GM11168 (cell line): ENCODE data around the gene METTL16.
"Not testable (repeated sequence)": the region's sequence is repeated elsewhere in the genome, so short reads cannot be mapped to it uniquely, and the experiment has no call there.

Experiments
- in situ Hi-C: fragments of 300-500 bp; cut with MboI; formaldehyde crosslinking; loops from one replicate; pipeline ENCODE4 v1.12.0; 2022; ENCODE audit warnings: low sequenced_read_pairs; ENCODE audit not compliant: unreplicated experiment

Gene METTL16, protein sequence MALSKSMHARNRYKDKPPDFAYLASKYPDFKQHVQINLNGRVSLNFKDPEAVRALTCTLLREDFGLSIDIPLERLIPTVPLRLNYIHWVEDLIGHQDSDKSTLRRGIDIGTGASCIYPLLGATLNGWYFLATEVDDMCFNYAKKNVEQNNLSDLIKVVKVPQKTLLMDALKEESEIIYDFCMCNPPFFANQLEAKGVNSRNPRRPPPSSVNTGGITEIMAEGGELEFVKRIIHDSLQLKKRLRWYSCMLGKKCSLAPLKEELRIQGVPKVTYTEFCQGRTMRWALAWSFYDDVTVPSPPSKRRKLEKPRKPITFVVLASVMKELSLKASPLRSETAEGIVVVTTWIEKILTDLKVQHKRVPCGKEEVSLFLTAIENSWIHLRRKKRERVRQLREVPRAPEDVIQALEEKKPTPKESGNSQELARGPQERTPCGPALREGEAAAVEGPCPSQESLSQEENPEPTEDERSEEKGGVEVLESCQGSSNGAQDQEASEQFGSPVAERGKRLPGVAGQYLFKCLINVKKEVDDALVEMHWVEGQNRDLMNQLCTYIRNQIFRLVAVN

DNA sequence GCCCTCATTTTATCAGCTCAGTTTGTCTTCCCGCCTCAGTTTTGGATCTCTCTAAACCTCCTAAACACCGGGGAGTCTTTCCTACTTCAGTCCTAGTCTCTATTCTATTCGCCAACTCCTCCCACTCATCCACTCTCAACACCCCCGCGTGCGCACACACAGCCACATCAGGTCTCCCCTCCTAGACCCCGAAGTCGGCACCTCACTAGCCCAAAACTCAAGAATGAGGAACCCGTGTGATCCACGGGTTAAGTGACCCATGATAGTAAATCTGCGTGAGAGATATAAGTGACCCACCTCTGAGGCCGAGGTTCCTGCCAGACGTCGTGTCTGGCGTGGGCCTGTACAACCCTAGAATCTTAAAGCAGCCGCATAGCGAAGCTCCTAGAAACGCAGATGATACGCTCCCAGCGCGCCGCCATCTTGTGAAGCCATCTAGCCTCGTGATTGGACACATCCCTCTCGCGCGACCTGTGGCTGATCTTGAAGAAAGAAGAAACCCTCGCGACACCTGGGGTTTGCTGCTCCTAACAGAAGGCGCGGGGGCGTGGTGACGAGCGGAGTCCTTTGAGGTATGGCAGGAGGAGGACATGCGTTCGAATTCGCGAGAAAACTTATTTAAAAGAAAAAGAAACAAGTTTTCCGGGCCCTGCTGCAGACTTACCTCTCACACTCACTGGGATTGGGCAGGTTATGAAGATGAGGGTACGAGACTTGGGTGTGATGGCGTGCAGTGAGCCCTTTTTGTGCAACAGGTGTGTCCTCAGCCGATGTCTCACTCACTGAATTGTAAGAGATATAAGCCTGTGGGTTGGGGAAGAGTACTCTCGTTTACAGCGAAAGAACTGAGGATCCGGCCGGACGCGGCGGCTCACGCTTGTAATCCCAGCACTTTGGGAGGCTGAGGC lies at the start of gene METTL16:
METTL16 (minus strand) TSS at position 427 of the 908 bp plus-strand sequence. CDS start 9,557 bp downstream, outside the sequence.
- in situ Hi-C loops, result no loop called here

GRCh38 chr17:2560658-2561057 lies 49.0 kb upstream of the METTL16 start:
- in situ Hi-C loops, result no loop called here

GRCh38 chr17:2551928-2552327 lies 40.2 kb upstream of the METTL16 start:
- in situ Hi-C loops, result no loop called here

GRCh38 chr17:2551493-2551892 lies 39.8 kb upstream of the METTL16 start:
- in situ Hi-C loops, result no loop called here

DNA sequence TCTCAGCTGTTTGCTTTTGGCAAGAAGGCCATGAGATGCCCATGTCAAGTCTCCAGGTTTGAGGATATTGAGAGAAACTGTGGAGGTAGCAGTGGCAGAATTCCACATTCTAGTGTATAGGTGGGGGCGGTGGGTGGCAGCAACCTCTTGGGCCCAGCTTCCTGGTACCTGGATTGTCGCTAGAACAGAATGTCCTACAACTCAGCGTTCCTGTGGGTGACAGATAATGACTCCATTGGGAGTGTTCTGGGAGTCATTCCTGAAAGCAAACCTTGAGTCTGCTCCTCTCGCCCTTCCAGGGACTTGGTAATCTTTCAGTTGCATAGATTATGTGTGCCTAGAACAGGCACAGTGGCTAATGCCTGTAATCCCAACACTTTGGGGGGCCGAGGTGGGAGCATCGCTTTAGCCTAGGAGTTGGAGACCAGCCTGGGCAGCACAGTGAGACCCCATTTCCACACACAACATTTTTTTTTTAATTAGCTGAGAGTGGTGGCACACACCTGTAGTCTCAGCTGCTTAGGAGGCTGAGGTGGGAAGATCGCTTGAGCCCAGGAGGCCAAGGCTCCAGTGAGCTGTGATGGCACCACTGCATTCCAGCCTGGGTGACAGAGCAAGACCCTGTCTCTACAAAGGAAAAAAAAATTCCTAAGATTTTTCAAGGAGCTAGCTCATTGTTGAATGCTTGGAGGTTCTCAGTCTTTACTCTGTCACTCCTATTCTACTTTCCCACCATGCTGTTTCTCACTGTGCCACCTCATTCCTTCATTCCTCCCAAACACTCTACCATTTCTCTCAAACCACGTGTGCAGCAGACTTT lies 37.9 kb upstream of the METTL16 start:
- in situ Hi-C loops, result no loop called here

DNA sequence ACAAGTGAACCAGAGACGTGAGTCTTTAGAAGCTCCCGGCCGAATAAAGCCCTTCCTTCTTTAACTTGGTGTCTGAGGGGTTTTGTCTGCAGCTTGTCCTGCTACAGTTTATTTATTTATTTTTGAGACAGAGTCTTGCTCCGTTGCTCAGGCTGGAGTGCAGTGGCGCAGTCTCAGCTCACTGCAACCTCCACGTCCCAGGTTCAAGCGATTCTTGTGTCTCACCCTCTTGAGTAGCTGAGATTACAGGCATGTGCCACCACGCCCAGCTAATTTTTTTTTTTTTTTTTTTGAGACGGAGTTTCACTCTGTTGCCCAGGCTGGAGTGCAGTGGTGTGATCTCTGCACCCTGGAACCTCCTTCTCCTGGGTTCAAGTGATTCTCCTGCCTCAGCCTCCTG lies 36.3 kb upstream of the METTL16 start:
- in situ Hi-C loops, result not testable (repeated sequence)

GRCh38 chr17:2547176-2547575 lies 35.5 kb upstream of the METTL16 start:
- in situ Hi-C loops, result no loop called here

DNA sequence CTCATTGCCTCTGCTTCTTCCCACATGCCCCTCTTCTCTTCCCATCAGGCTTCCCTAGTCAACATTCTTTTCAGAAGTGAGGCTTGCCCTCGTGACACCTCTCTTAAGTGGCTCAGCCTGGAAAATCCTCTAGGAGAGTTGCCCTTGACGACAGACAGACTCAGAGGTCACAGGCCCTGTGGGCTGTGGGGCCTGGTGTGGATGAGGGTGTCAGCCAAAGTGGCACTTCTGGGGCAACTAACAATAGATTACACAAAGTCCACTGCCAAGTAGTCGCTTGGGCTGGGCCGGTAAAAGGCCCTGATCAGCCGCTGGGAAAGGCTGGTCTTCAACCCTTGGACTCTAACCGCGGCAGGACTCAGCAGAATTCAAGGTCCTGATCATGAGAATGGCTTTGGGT lies 33.7 kb upstream of the METTL16 start:
- in situ Hi-C loops, result no loop called here

GRCh38 chr17:2542456-2542855 lies 30.8 kb upstream of the METTL16 start:
- in situ Hi-C loops, result no loop called here

- in situ Hi-C loops, result no loop called here
These were observed 30.4 kb upstream of the METTL16 start for GRCh38 chr17:2542056-2542455.

- in situ Hi-C loops, result not testable (repeated sequence)
These were observed 25.9 kb upstream of the METTL16 start for GRCh38 chr17:2537579-2537978.

DNA sequence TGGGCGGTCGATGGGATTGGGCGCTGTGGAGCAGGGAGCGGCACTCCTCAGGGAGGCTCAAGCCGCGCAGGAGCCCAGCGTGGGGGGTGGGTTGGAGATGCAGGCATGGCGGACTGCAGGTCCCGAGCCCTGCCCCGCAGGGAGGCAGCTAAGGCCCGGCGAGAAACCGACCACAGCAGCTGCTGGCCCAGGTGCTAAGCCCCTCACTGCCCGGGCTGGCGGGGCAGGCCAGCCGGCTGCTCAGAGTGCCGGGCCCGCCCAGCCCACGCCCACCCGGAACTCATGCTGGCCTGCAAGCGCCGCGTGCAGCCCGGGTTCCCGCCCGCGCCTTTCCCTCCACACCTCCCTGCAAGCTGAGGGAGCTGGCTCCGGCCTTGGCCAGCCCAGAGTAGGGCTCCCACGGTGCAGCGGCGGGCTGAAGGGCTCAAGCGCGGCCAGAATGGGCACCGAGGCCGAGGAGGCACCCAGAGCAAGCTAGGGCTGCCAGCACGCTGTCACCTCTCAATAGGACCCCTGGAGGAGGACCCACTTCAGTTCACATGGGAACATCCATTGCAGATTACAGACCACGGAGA lies 20.5 kb upstream of the METTL16 start:
- in situ Hi-C loops, result no loop called here

DNA sequence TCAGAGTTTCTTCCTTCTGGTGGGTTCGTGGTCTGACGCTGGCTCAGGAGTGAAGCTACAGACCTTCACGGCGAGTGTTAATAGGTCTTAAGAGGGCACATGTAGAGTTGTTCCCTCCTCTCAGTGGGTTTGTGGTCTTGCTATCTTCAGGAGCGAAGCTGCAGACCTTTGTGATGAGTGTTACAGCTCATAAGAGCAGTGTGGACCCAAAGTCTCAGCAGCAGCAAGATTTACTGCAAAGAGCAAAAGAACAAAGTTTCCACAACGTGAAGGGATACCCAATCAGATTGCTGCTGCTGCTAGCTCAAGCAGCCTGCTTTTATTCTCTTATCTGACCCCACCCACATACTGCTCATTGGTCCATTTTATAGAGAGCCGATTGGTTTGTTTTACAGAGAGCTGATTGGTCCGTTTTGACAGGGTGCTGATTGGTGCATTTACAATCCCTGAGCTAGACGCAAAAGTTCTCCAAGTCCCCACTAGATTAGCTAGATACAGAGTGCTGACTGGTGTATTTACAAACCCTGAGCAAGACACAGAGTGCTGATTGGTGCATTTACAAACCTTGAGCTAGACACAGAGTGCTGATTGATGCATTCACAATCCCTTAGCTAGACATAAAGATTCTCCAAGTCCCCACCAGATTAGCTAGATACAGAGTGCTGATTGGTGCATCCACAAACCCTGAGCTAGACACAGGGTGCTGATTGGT lies 19.7 kb upstream of the METTL16 start:
- in situ Hi-C loops, result not testable (repeated sequence)

DNA sequence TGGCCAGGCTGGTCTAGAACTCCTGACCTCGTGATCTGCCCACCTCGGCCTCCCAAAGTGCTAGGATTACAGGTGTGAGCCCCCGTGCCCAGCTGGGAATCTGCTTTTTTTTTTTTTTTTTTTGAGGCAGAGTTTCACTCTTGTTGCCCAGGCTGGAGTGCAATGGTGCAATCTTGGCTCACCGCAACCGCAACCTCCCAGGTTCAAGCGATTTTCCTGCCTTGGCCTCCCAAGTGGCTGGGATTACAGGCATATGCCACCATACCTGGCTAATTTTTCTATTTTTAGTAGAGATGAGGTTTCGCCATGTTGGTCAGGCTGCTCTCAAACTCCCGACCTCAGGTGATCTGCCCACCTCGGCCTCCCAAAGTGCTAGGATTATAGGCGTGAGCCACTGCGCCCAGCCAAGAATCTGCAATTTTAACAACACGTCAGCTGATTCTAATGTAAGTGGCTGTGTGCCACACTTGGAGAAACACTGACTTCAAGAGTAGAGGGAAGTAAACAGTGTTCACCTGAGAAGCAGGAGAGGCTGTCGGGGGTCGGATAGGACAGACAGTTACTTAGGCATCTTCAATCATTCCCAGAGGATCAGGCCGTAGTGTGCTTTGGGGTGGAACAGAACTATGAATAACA lies 10.2 kb upstream of the METTL16 start:
- in situ Hi-C loops, result not testable (repeated sequence)

- in situ Hi-C loops, result no loop called here
These were observed 9.6 kb upstream of the METTL16 start for GRCh38 chr17:2521257-2521656.

DNA sequence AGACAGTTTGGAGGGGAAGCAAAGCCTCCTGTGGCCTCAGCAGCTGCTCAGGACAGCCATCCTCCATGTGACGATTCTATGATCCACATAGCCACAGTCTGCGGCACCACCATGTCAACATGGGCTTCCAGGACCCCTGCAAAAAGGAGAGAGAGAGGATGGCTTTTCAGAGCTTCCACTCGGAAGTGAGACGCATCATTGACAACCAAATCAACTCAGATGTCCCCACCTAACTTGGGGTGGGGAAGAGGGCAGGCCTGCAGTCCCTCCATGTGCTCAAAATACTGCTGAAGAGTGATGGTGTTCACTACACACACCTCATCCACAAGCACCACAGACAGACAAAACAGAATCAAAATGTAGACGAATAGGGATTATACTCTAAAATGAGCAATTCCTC lies 5.9 kb upstream of the METTL16 start:
- in situ Hi-C loops, result no loop called here

DNA sequence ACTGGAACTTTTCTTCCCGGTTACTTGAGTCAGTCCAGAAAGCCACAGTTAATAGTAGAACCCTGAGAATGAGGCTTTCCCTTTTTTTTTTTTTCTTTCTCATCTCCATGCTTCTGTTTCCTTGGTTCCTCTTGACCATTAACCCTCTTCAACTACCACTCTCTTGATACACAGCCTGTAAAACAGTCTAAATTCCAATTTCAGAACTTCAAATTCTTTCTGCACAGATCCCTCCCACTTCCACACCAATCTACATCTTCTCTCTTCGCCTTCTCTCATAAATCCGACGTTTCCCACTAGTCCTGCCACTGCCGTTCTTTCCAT lies 588 bp downstream of the METTL16 start:
- in situ Hi-C loops, result no loop called here

DNA sequence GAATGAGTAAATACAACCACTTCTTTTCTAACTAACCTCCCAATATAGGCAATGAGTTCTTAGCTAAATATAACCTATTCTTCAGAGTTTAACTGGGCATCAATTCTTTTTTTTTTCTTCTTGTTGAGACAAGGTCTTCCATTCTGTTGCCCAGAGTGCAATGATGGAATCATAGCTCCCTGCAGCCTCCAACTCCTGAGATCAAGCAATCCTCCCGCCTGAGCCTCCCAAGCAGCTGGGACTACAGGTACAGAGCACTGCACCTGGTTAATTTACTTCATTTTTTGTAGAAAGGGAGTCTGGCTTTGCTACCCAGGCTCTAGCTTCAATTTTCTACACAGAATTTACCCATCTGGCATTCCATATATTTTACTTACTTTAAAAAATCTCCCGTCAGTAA lies 1.1 kb downstream of the METTL16 start:
- in situ Hi-C loops, result no loop called here

DNA sequence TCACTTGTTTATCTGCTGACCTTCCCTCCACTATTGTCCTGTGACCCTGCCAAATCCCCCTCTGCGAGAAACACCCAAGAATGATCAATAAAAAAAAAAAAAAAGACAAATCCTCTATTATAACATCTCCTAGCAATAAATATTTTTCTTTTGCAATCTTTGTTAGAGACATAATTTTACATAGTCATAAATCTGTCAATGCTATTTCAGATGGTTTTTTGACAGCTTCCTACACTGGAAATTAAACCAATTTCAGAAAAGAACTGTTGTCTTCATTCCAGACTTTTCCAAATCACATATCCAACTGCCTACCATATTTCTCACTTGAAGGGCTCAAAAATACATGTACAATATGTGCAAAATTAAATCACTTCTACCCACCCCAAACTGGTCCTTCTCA lies 3.7 kb downstream of the METTL16 start:
- in situ Hi-C loops, result no loop called here
